Hematopoietic multipotent progenitor cell treated with erythropoietin and hydrocortisone succinate and interleukin-3 and kit ligand, for 6 days (in vitro differentiated cells): ENCODE data around the gene BEX2.
"Not testable (repeated sequence)": the region's sequence is repeated elsewhere in the genome, so short reads cannot be mapped to it uniquely, and the experiment has no call there.

ENCODE experiments used
- DNase-seq: peaks from one replicate; pipeline ENCODE4 v3.0.0-alpha.2; 2015

The BEX2 gene

GRCh38 chrX:103310555-103311398 is at the start of gene BEX2:
BEX2 (minus strand) TSS chrX:103310990; CDS start chrX:103309976, 1,014 bp downstream.
- DNase-seq, result peak; percentile 68

GRCh38 chrX:103360092-103360491 is 49.3 kb upstream of the BEX2 start:
- peak; percentile 76 for DNase-seq

GRCh38 chrX:103359605-103360004 is 48.8 kb upstream of the BEX2 start:
- not testable (repeated sequence) for DNase-seq

GRCh38 chrX:103357871-103358270 is 47.1 kb upstream of the BEX2 start:
- no peak for DNase-seq

GRCh38 chrX:103356858-103357257 is 46.1 kb upstream of the BEX2 start:
- peak; percentile 39 for DNase-seq

- peak; percentile 68 for DNase-seq
Measured at GRCh38 chrX:103356130-103356798, 45.5 kb upstream of the BEX2 start, which contains the start of gene TCEAL9. TCEAL9 (plus strand) TSS chrX:103356506; CDS start chrX:103357685, 1,179 bp downstream.

- no peak for DNase-seq
Measured at GRCh38 chrX:103347682-103348397, 37.0 kb upstream of the BEX2 start.

- DNase-seq, result no peak
Measured at GRCh38 chrX:103344606-103345005, 33.8 kb upstream of the BEX2 start.

- DNase-seq, result peak; percentile 67
Measured at GRCh38 chrX:103343105-103343504, 32.3 kb upstream of the BEX2 start.

- DNase-seq, result no peak
Measured at GRCh38 chrX:103338663-103339062, 27.9 kb upstream of the BEX2 start.

GRCh38 chrX:103330681-103331288 is 20.0 kb upstream of the BEX2 start:
- no peak for DNase-seq

GRCh38 chrX:103329991-103330390 is 19.2 kb upstream of the BEX2 start, which contains the start of gene TCEAL7:
TCEAL7 (plus strand) TSS chrX:103330239; CDS start chrX:103331404, 1,165 bp downstream.
- DNase-seq, result no peak

GRCh38 chrX:103311399-103311780 is 600 bp upstream of the BEX2 start:
- no peak for DNase-seq

- DNase-seq, result no peak
Measured at GRCh38 chrX:103309860-103310554, 783 bp downstream of the BEX2 start.

- DNase-seq, result not testable (repeated sequence)
Measured at GRCh38 chrX:103305666-103306065, 5.1 kb downstream of the BEX2 start.

GRCh38 chrX:103304705-103305104 is 6.1 kb downstream of the BEX2 start:
- no peak for DNase-seq

GRCh38 chrX:103293118-103293517 is 17.7 kb downstream of the BEX2 start:
- no peak for DNase-seq

- no peak for DNase-seq
Measured at GRCh38 chrX:103279624-103280023, 31.2 kb downstream of the BEX2 start.

GRCh38 chrX:103276581-103277002 is 34.2 kb downstream of the BEX2 start, which contains the start of gene TCEAL5:
TCEAL5 (minus strand) TSS chrX:103276750; CDS start chrX:103274563, 2,187 bp downstream.
- DNase-seq, result no peak

- no peak for DNase-seq
Measured at GRCh38 chrX:103275947-103276567, 34.7 kb downstream of the BEX2 start.

GRCh38 chrX:103274284-103274683 is 36.5 kb downstream of the BEX2 start:
- DNase-seq, result no peak
